HCT116 (cell line): Measurements from ENCODE around the gene ST8SIA2. TPM values are rescaled to one million over a fixed set of nuclear protein-coding genes. Genes with fewer than 3 reads are reported as not detected.

Experiments used
- ATAC-seq: fragments of 200-7000 bp; cut with Tn5 transposase; 2 replicates; pipeline ENCODE4 v1.9.1; 2020; ENCODE audit warnings: mild to moderate bottlenecking, moderate library complexity
- BruUV-seq: library from RNA; stranded (reverse); fragments of 400-500 nt; replicated peaks from 2 replicates; lab custom pipeline; 2021; lab: Mats Ljungman, UMichigan
- CTCF ChIA-PET: fragments of 300-600 bp; sonication (Branson Sonifier 250); formaldehyde crosslinking; loops from one replicate; lab custom pipeline; 2021; ENCODE audit warnings: antibody characterized with exemption; lab: Charles Lee
- POLR2A ChIA-PET: fragments of 300-600, 350-600 bp; sonication (Branson Sonifier 250); formaldehyde crosslinking; loops from one replicate; lab custom pipeline; 2021; ENCODE audit warnings: antibody characterized with exemption; lab: Charles Lee
- RAD21 ChIA-PET, 2 experiments: fragments of 300-600 bp; sonication (Branson Sonifier 250); formaldehyde crosslinking; loops; one replicate each; lab custom pipeline; 2023; ENCODE audit warnings: low total read pairs in 2 of 2; ENCODE audit not compliant: uncharacterized antibody in 2 of 2, unreplicated experiment in 2 of 2, low non-redundant PET in 1 of 2; lab: Charles Lee
- DNase-seq: peaks from one replicate; pipeline ENCODE4 v3.0.0-alpha.2; 2010; ENCODE audit warnings: low read depth, low spot score
- H2AFZ ChIP-seq: fragments of 200-600 bp; shearing (Covaris generic), sonication (generic); 2 replicates; pipeline ENCODE4 v1.6.1; 2017; ENCODE audit warnings: low read depth, mixed run types, mixed read lengths, antibody characterized with exemption, low read length; ENCODE audit not compliant: poor library complexity, severe bottlenecking
- H3K27ac ChIP-seq: 2 replicates; pipeline ENCODE4 v1.5.1; 2012; ENCODE audit warnings: low read depth, low read length
- H3K27me3 ChIP-seq: fragments of 200-600 bp; sonication (generic); 2 replicates; pipeline ENCODE4 v1.6.1; 2016; ENCODE audit warnings: mixed run types, low read length, mixed read lengths; ENCODE audit not compliant: insufficient read depth
- H3K36me3 ChIP-seq, 2 experiments: fragments of 200-500 bp in 1 of 2; fragments of 200-600 bp in 1 of 2; sonication (Bioruptor generic) in 1 of 2; sonication (generic) in 1 of 2; 2 replicates each; pipeline versions ENCODE4 v1.5.1 to v1.6.1; 2014 to 2016; ENCODE audit warnings: low read length in 2 of 2, inconsistent platforms in 1 of 2, mixed read lengths in 1 of 2, mixed run types in 1 of 2; ENCODE audit not compliant: insufficient read depth in 2 of 2, control insufficient read depth in 1 of 2
- H3K4me1 ChIP-seq, 2 experiments: fragments of 200-600 bp in 1 of 2; sonication (generic) in 1 of 2; 2 replicates each; pipeline versions ENCODE4 v1.5.1 to v1.6.1; 2012 to 2017; ENCODE audit warnings: low read length in 2 of 2, inconsistent platforms in 1 of 2, mild to moderate bottlenecking in 1 of 2, mixed read lengths in 1 of 2, mixed run types in 1 of 2, moderate library complexity in 1 of 2; ENCODE audit not compliant: insufficient read depth in 2 of 2, control insufficient read depth in 1 of 2
- H3K4me2 ChIP-seq: fragments of 200-600 bp; sonication (generic); 2 replicates; pipeline ENCODE4 v1.6.1; 2017; ENCODE audit warnings: mixed run types, low read length, mixed read lengths
- H3K4me3 ChIP-seq, 2 experiments: fragments of 200-600 bp in 1 of 2; sonication (generic) in 1 of 2; replicated peaks in 1 of 2; 2 replicates each; pipeline ENCODE4 v1.5.1; 2011 to 2016; ENCODE audit warnings: low read length in 2 of 2, control low read depth in 1 of 2, low read depth in 1 of 2, mild to moderate bottlenecking in 1 of 2, mixed read lengths in 1 of 2, mixed run types in 1 of 2
- H3K79me2 ChIP-seq: fragments of 200-600 bp; sonication (generic); 2 replicates; pipeline ENCODE4 v1.6.1; 2017; ENCODE audit warnings: mild to moderate bottlenecking, mixed run types, low read length, moderate library complexity, mixed read lengths; ENCODE audit not compliant: insufficient read depth
- H3K9ac ChIP-seq: fragments of 200-600 bp; sonication (generic); 2 replicates; pipeline ENCODE4 v1.6.1; 2016; ENCODE audit warnings: low read length, mixed read lengths
- H3K9me2 ChIP-seq: fragments of 200-600 bp; sonication (generic), shearing (Covaris generic); 2 replicates; pipeline ENCODE4 v1.6.1; 2017; ENCODE audit warnings: mixed run types, mild to moderate bottlenecking, moderate library complexity; ENCODE audit not compliant: insufficient read depth
- H3K9me3 ChIP-seq, 2 experiments: fragments of 200-500 bp in 1 of 2; fragments of 200-600 bp in 1 of 2; sonication (Bioruptor generic) in 1 of 2; sonication (generic) in 1 of 2; 2 replicates each; pipeline ENCODE4 v1.6.1; 2014 to 2017; ENCODE audit warnings: low read length in 2 of 2, mixed read lengths in 2 of 2, inconsistent platforms in 1 of 2, low read depth in 1 of 2, mild to moderate bottlenecking in 1 of 2, mixed run types in 1 of 2, moderate library complexity in 1 of 2; ENCODE audit not compliant: control insufficient read depth in 1 of 2, insufficient read depth in 1 of 2
- H4K20me1 ChIP-seq: fragments of 200-600 bp; sonication (generic), shearing (Covaris generic); 2 replicates; pipeline ENCODE4 v1.6.1; 2017; ENCODE audit warnings: mixed run types, mild to moderate bottlenecking, moderate library complexity; ENCODE audit not compliant: insufficient read depth
- ELF1 ChIP-seq: IDR thresholded peaks from 2 replicates; pipeline ENCODE4 v1.6.1; 2012; ENCODE audit warnings: low read depth, borderline replicate concordance
- JUND ChIP-seq: IDR thresholded peaks from 2 replicates; pipeline ENCODE4 v1.6.1; 2012
- MAX ChIP-seq: IDR thresholded peaks from 2 replicates; pipeline ENCODE4 v1.6.1; 2012
- REST ChIP-seq: IDR thresholded peaks from 2 replicates; pipeline ENCODE4 v1.6.1; 2012; ENCODE audit warnings: low read depth
- SRF ChIP-seq: IDR thresholded peaks from 2 replicates; pipeline ENCODE4 v1.6.1; 2012; ENCODE audit warnings: low read depth
- YY1 ChIP-seq: IDR thresholded peaks from 2 replicates; pipeline ENCODE4 v1.6.1; 2011; ENCODE audit warnings: low read length, low read depth, moderate library complexity, mild to moderate bottlenecking; ENCODE audit not compliant: insufficient replicate concordance; ENCODE audit errors: extremely low read depth
- intact Hi-C: fragments of 100-400 bp; cut with micrococcal nuclease; formaldehyde crosslinking; loops from 2 replicates; pipeline ENCODE4 v1.10.0; 2022
- total RNA-seq: library from RNA; stranded (reverse); gene quantifications from one replicate; pipeline ENCODE4 v1.2.1, GENCODE V29; 2021; ENCODE audit not compliant: unreplicated experiment

ST8SIA2 gene
- total RNA-seq, 1 experiment from 2014 or later = not detected

GRCh38 chr15:92393980-92394308 is 263 bp downstream of the ST8SIA2 start:
- ATAC-seq (no peak), DNase-seq (no peak)
- Histone ChIP-seq H3K79me2 (no peaks in the 10 kb centered on the region), H2AFZ (no peak overlapping the region), H3K4me3 (no peak overlapping the region), H3K9me2 (no peaks in the 10 kb centered on the region), H3K9ac (no peak overlapping the region), H3K36me3 (no peaks in the 10 kb centered on the region), H3K9me3 (no peaks in the 10 kb centered on the region), H3K4me2 (no peak overlapping the region), H3K27me3 (peaks cover 25% of the 10 kb centered on the region; the same call in 1 of the 2 replicates), H3K4me1 (no peaks in the 10 kb centered on the region), H3K27ac (no peak overlapping the region), H4K20me1 (no peaks in the 10 kb centered on the region)
- CTCF ChIA-PET = no interaction called here
- TF ChIP-seq MAX = no peak
- TF ChIP-seq YY1 = no peak
- no peak for TF ChIP-seq ELF1
- no peak for TF ChIP-seq JUND
- no peak for TF ChIP-seq SRF
- no peak for TF ChIP-seq REST
- intact Hi-C loops = no loop called here
- no TSS peak for BruUV-seq
- RAD21 ChIA-PET = no interaction called here
- POLR2A ChIA-PET = no interaction called here
